ENCODE results near the gene FGF2.
"Not testable (repeated sequence)": the region's sequence is repeated elsewhere in the genome, so short reads cannot be mapped to it uniquely, and the experiment has no call there.

Gene FGF2

GRCh38 chr4:122798101-122798500 lies 28.5 kb upstream of the FGF2 start:
- no peak for DNase-seq (ENCODE audit: low read depth)
- TF ChIP-seq CTCF (IDR thresholded peaks at IDR 0.05; ENCODE audit: low read depth, low read length, missing control alignments): no peak
- H3K4me3 ChIP-seq (ENCODE audit: low read depth, low read length): no peak overlapping the region

- TF ChIP-seq CTCF (IDR thresholded peaks at IDR 0.05; ENCODE audit: low read depth, low read length, missing control alignments): no peak
- H3K4me3 ChIP-seq (ENCODE audit: low read depth, low read length): no peak overlapping the region
- no peak for DNase-seq (ENCODE audit: low read depth)
These were observed 27.7 kb upstream of the FGF2 start for GRCh38 chr4:122798917-122799316.

GRCh38 chr4:122803788-122804208 lies 22.8 kb upstream of the FGF2 start:
- DNase-seq (ENCODE audit: low read depth): no peak
- H3K4me3 ChIP-seq (ENCODE audit: low read depth, low read length): no peak overlapping the region
- TF ChIP-seq CTCF (IDR thresholded peaks at IDR 0.05; ENCODE audit: low read depth, low read length, missing control alignments): no peak

- H3K4me3 ChIP-seq (ENCODE audit: low read depth, low read length): no peak overlapping the region
- DNase-seq (ENCODE audit: low read depth): no peak
- TF ChIP-seq CTCF (IDR thresholded peaks at IDR 0.05; ENCODE audit: low read depth, low read length, missing control alignments): no peak
These were observed 19.5 kb upstream of the FGF2 start for GRCh38 chr4:122806981-122807679.

- H3K4me3 ChIP-seq (ENCODE audit: low read depth, low read length): no peak overlapping the region
- no peak for TF ChIP-seq CTCF (IDR thresholded peaks at IDR 0.05; ENCODE audit: low read depth, low read length, missing control alignments)
- DNase-seq (ENCODE audit: low read depth): no peak
These were observed 16.0 kb upstream of the FGF2 start for GRCh38 chr4:122810669-122811068.

GRCh38 chr4:122811781-122812180 lies 14.8 kb upstream of the FGF2 start:
- not testable (repeated sequence) for DNase-seq (ENCODE audit: low read depth); H3K4me3 ChIP-seq (ENCODE audit: low read depth, low read length)

GRCh38 chr4:122812823-122813222 lies 13.8 kb upstream of the FGF2 start:
- not testable (repeated sequence) for H3K4me3 ChIP-seq (ENCODE audit: low read depth, low read length); DNase-seq (ENCODE audit: low read depth)

GRCh38 chr4:122814426-122814825 lies 12.2 kb upstream of the FGF2 start:
- DNase-seq (ENCODE audit: low read depth): peak; percentile 48
- no peak overlapping the region for H3K4me3 ChIP-seq (ENCODE audit: low read depth, low read length)
- TF ChIP-seq CTCF (IDR thresholded peaks at IDR 0.05; ENCODE audit: low read depth, low read length, missing control alignments): no peak

Data from GM12864 (cell line).